Keratinocyte (primary cell): ENCODE data around the gene JAM3. TPM values are rescaled to one million over a fixed set of nuclear protein-coding genes. Genes with fewer than 3 reads are reported as not detected.

ENCODE experiments used
- DNase-seq: peaks from one replicate; pipeline ENCODE4 v3.0.0-alpha.2; 2011; ENCODE audit warnings: low read depth, missing footprints, low spot score
- FAIRE-seq: peaks from 2 replicates; lab custom pipeline; 2011; peaks lifted over from hg19 to GRCh38; lab: Jason Lieb, UNC
- H2AFZ ChIP-seq: 2 replicates; pipeline ENCODE4 v1.6.0; 2012; ENCODE audit warnings: low read length, control low read depth, inconsistent platforms; ENCODE audit not compliant: control insufficient read depth
- H3K27ac ChIP-seq: 2 replicates; pipeline ENCODE4 v1.5.1; 2011; ENCODE audit warnings: low read length; ENCODE audit not compliant: control insufficient read depth, insufficient read depth
- H3K27me3 ChIP-seq: 3 replicates; pipeline ENCODE4 v1.6.0; 2011; ENCODE audit warnings: low read length; ENCODE audit not compliant: control insufficient read depth, insufficient read depth; ENCODE audit errors: extremely low read depth
- H3K36me3 ChIP-seq, 2 experiments: 2 replicates in 1 of 2; 3 replicates in 1 of 2; pipeline ENCODE4 v1.5.1; 2011; ENCODE audit warnings: low read length in 2 of 2, mild to moderate bottlenecking in 1 of 2; ENCODE audit not compliant: control insufficient read depth in 2 of 2, insufficient read depth in 2 of 2; ENCODE audit errors: extremely low read depth in 1 of 2
- H3K4me1 ChIP-seq: 3 replicates; pipeline ENCODE4 v1.5.1; 2011; ENCODE audit warnings: low read length; ENCODE audit not compliant: control insufficient read depth, insufficient read depth; ENCODE audit errors: extremely low read depth
- H3K4me2 ChIP-seq: 3 replicates; pipeline ENCODE4 v1.6.0; 2011; ENCODE audit warnings: low read depth, low read length; ENCODE audit not compliant: control insufficient read depth, insufficient read depth; ENCODE audit errors: extremely low read depth
- H3K4me3 ChIP-seq, 3 experiments: fragments of 200-600 bp in 1 of 3; sonication (generic) in 1 of 3; 2 replicates in 2 of 3; 3 replicates in 1 of 3; pipeline ENCODE4 v1.5.1; 2011 to 2016; ENCODE audit warnings: low read length in 3 of 3, mild to moderate bottlenecking in 3 of 3, control low read depth in 2 of 3, inconsistent platforms in 1 of 3, low read depth in 1 of 3, mixed read lengths in 1 of 3, mixed run types in 1 of 3, moderate library complexity in 1 of 3; ENCODE audit not compliant: control insufficient read depth in 2 of 3, insufficient read depth in 2 of 3; ENCODE audit errors: extremely low read depth in 1 of 3
- H3K79me2 ChIP-seq: 2 replicates; pipeline ENCODE4 v1.6.0; 2012; ENCODE audit warnings: low read length; ENCODE audit not compliant: control insufficient read depth, insufficient read depth
- H3K9ac ChIP-seq: 3 replicates; pipeline ENCODE4 v1.6.0; 2011; ENCODE audit warnings: low read length; ENCODE audit not compliant: control insufficient read depth, insufficient read depth; ENCODE audit errors: extremely low read depth
- H3K9me1 ChIP-seq: 3 replicates; pipeline ENCODE4 v1.6.0; 2011; ENCODE audit warnings: low read length; ENCODE audit not compliant: control insufficient read depth, insufficient read depth; ENCODE audit errors: extremely low read depth
- H3K9me3 ChIP-seq: 2 replicates; pipeline ENCODE4 v1.5.1; 2012; ENCODE audit warnings: low read depth, low read length; ENCODE audit not compliant: control insufficient read depth
- H4K20me1 ChIP-seq: 3 replicates; pipeline ENCODE4 v1.6.0; 2011; ENCODE audit warnings: low read length; ENCODE audit not compliant: control insufficient read depth, insufficient read depth; ENCODE audit errors: extremely low read depth
- EZH2 ChIP-seq: IDR thresholded peaks from one replicate; pipeline ENCODE4 v1.6.1; 2012; ENCODE audit warnings: inconsistent platforms, mild to moderate bottlenecking, low read length, moderate library complexity
- dilution Hi-C: fragments of 300-500 bp; cut with MboI; formaldehyde crosslinking; loops from one replicate; pipeline ENCODE4 v1.7.0; 2020; ENCODE audit warnings: low sequenced_read_pairs; ENCODE audit not compliant: extremely low pct_ligation_motif_present
- polyA plus RNA-seq, 5 experiments: library from polyadenylated mRNA; depleted of rRNA in 3 of 5; stranded (reverse) in 3 of 5; stranded (forward) in 1 of 5; unstranded in 1 of 5; fragments of >200 nt; gene quantifications; 1 replicate in 1 of 5; 2 replicates in 3 of 5; 3 replicates in 1 of 5; pipeline versions ENCODE4 v1.2.1 to v1.2.3, GENCODE V29; 2011 to 2012; ENCODE audit warnings: missing spikeins in 2 of 5, low read depth in 1 of 5, low replicate concordance in 1 of 5
- TF ChIP-seq, protein P1 (sequence below), 3 experiments: IDR thresholded peaks in 1 of 3; conservative IDR thresholded peaks in 1 of 3; optimal IDR thresholded peaks in 1 of 3; 2 replicates in 2 of 3; 3 replicates in 1 of 3; pipeline versions ENCODE3 to v1.5.1; 2011; ENCODE audit warnings: low read length in 3 of 3, mild to moderate bottlenecking in 3 of 3, moderate library complexity in 2 of 3, control low read depth in 1 of 3, inconsistent platforms in 1 of 3; ENCODE audit not compliant: insufficient read depth in 2 of 3; ENCODE audit errors: extremely low read depth in 1 of 3

JAM3 gene
- polyA plus RNA-seq, 1 donor (not counting 4 experiments of a cell fraction or from before 2014, with no cell fraction given) = 11.4 TPM

DNA sequence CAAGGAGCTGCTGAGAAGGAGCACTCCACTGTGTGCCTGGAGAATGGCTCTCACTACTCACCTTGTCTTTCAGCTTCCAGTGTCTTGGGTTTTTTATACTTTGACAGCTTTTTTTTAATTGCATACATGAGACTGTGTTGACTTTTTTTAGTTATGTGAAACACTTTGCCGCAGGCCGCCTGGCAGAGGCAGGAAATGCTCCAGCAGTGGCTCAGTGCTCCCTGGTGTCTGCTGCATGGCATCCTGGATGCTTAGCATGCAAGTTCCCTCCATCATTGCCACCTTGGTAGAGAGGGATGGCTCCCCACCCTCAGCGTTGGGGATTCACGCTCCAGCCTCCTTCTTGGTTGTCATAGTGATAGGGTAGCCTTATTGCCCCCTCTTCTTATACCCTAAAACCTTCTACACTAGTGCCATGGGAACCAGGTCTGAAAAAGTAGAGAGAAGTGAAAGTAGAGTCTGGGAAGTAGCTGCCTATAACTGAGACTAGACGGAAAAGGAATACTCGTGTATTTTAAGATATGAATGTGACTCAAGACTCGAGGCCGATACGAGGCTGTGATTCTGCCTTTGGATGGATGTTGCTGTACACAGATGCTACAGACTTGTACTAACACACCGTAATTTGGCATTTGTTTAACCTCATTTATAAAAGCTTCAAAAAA is 82.3 kb downstream of the JAM3 start:
- DNase-seq = no peak
- Histone ChIP-seq H3K9me3 (no peaks in the 10 kb centered on the region), H3K4me2 (no peak overlapping the region), H3K4me1 (no peaks in the 10 kb centered on the region), H3K36me3 (peaks cover 15% of the 10 kb centered on the region in 2 experiments), H3K27ac (no peak overlapping the region), H3K79me2 (no peaks in the 10 kb centered on the region), H3K9me1 (no peaks in the 10 kb centered on the region), H4K20me1 (no peaks in the 10 kb centered on the region), H2AFZ (no peak overlapping the region), H3K9ac (no peak overlapping the region), H3K4me3 (no peak overlapping the region), H3K27me3 (no peaks in the 10 kb centered on the region)
- dilution Hi-C loops = no loop called here
- TF ChIP-seq EZH2 = no peak
- TF ChIP-seq, protein P1, sequence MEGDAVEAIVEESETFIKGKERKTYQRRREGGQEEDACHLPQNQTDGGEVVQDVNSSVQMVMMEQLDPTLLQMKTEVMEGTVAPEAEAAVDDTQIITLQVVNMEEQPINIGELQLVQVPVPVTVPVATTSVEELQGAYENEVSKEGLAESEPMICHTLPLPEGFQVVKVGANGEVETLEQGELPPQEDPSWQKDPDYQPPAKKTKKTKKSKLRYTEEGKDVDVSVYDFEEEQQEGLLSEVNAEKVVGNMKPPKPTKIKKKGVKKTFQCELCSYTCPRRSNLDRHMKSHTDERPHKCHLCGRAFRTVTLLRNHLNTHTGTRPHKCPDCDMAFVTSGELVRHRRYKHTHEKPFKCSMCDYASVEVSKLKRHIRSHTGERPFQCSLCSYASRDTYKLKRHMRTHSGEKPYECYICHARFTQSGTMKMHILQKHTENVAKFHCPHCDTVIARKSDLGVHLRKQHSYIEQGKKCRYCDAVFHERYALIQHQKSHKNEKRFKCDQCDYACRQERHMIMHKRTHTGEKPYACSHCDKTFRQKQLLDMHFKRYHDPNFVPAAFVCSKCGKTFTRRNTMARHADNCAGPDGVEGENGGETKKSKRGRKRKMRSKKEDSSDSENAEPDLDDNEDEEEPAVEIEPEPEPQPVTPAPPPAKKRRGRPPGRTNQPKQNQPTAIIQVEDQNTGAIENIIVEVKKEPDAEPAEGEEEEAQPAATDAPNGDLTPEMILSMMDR (optimal IDR thresholded peaks at IDR 0.05 in 1 of 3, IDR thresholded peaks at IDR 0.05 in 1 of 3, conservative IDR thresholded peaks at IDR 0.05 in 1 of 3; ENCODE audit: extremely low read depth in 1 of 3, insufficient read depth in 2 of 3, low read length in 3 of 3) = no peak
- FAIRE-seq = no peak

DNA sequence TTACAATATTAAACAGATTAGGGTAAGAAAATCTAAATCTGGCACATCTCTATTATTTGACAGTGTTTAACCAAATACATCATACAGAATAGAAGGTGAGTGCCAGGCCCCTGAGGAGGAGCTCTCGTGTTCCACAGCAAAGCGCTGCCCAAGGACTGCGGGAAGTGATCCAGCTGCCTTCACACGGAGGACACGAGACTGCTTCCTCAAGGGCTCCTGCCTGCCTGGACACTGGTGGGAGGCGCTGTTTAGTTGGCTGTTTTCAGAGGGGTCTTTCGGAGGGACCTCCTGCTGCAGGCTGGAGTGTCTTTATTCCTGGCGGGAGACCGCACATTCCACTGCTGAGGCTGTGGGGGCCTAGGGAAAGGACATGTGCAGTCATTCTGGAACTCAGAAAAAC is 83.8 kb downstream of the JAM3 start:
- no peaks in the 10 kb centered on the region for H3K79me2 ChIP-seq
- FAIRE-seq (no peak), DNase-seq (no peak)
- no peak overlapping the region for H3K27ac ChIP-seq
- H4K20me1 ChIP-seq = no peaks in the 10 kb centered on the region
- H3K27me3 ChIP-seq = no peaks in the 10 kb centered on the region
- peaks cover 16 to 21% of the 10 kb centered on the region in 2 experiments for H3K36me3 ChIP-seq
- no peak overlapping the region for H2AFZ ChIP-seq
- H3K9me3 ChIP-seq = no peaks in the 10 kb centered on the region
- H3K4me3 ChIP-seq = no peak overlapping the region
- no peaks in the 10 kb centered on the region for H3K4me1 ChIP-seq
- dilution Hi-C loops = no loop called here
- no peak overlapping the region for H3K4me2 ChIP-seq
- H3K9ac ChIP-seq = no peak overlapping the region
- no peak for TF ChIP-seq EZH2
- TF ChIP-seq, protein P1 (optimal IDR thresholded peaks at IDR 0.05 in 1 of 3, IDR thresholded peaks at IDR 0.05 in 1 of 3, conservative IDR thresholded peaks at IDR 0.05 in 1 of 3; ENCODE audit: extremely low read depth in 1 of 3, insufficient read depth in 2 of 3, low read length in 3 of 3) = no peak
- no peaks in the 10 kb centered on the region for H3K9me1 ChIP-seq
